ENCODE data around the gene BET1L.
"Not testable (repeated sequence)": the region's sequence is repeated elsewhere in the genome, so short reads cannot be mapped to it uniquely, and the experiment has no call there.

BET1L gene

DNA sequence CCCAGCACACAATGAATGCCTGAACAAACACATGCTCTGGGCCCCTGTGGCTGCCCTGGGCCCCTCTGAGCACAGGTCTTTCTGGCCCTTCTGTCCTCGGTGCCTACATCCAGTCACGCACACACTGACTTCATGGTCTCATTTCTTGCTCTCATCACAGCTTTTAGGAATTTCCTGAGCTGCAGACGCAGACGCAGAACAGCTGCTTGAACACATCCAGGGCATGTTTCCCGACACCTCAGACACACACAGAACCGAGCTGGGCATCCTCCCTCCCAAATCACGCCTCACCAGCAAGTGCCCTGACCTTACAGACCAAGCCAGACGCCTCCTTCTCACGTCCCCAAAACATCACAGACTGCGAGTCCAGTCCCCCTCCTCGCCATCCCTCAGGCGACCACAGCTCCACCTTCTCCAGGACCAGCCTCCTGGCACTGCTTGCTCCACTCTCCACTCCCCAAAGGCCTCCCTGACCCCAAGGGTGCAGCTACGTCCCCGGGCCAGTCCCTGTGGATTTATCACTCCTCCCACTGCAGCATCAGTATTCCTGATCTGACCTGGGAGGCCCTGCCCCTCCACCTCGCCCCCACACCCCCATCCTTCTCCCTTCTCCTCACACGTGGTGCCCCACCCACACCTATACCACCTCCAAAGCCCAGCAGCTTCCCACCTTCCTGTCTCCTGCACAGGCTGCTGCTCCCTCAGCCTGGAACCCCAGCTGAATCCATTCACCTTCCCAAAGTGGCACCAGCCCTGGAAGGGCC lies 16.0 kb upstream of the BET1L start:
- Histone ChIP-seq H3K4me3 (ENCODE audit: control insufficient read depth in 1 of 7, extremely low read depth in 1 of 7, insufficient read depth in 4 of 7, low read depth in 2 of 7, low read length in 6 of 7) (no peak overlapping the region), H3K27ac (ENCODE audit: insufficient read depth in 1 of 2, low read depth in 1 of 2, low read length in 2 of 2, poor library complexity in 1 of 2, severe bottlenecking in 2 of 2) (no peak overlapping the region), H3K27me3 (replicated peaks in 2 of 5; ENCODE audit: control insufficient read depth in 4 of 5, insufficient read depth in 5 of 5, low read length in 4 of 5) (no peaks in the 10 kb centered on the region), H3K36me3 (ENCODE audit: control insufficient read depth in 4 of 4, insufficient read depth in 4 of 4, low read length in 3 of 4) (peaks cover 2 to 22% (median 11%) of the 10 kb centered on the region in 4 experiments), H3K9me3 (ENCODE audit: control extremely low read depth in 1 of 5, control insufficient read depth in 4 of 5, insufficient read depth in 2 of 5, low read depth in 1 of 5, low read length in 4 of 5) (no peaks in the 10 kb centered on the region), H3K4me1 (ENCODE audit: control extremely low read depth in 1 of 4, control insufficient read depth in 4 of 4, insufficient read depth in 4 of 4, low read length in 3 of 4) (peaks cover 0 to 2% (median 0%) of the 10 kb centered on the region in 4 experiments)
- DNase-seq, result no peak
- WGBS (ENCODE audit: insufficient coverage), result 98% methylated on average over 13 of the region's 16 CpGs
- ChIA-PET CTCF (interaction anchor here (1.1 to 1.2 kb wide), 2 partner anchors 8 to 10 kb away, joined by 3 read pairs; no protein-coding TSS in a partner anchor), POLR2A (interaction anchor here (0.5 to 1.4 kb wide), 2 partner anchors 8 to 11 kb away, joined by 3 read pairs; no protein-coding TSS in a partner anchor)

DNA sequence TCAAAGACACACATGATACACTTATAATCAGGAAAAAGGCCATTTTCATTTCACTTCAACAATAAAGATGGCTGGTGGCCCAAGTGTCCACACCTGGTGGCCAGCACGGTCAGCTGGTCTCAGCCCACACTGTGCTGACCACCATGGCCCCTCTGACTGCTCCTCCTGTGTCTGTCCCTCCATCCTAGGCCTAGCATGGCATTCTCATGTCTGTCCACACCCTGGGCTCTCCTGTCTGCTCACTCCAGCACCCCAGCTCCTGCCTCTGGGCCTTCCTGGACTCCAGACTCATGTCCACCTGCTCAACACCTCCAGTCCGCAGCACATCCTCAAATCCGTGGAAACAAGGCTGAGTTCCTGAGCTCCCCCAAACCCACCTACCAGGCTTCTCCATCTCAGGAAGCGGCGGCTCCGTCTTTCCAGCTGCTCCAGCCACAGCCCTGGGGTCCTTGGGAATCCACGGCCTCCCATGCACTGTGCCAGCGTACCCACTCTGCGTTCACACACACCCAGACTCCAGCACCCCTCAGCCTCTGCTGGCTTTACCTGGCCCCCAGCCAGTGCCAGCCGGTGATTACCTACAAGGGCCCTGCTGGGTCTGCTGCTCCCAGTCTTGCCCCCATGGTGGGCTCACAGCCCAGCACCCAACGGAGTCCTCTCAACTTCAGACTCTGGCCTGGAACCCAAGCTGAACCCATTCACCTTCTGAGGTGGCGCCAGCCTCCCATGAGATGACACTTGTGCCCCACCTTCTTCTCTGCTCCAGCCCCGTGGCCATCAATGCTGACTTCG lies 15.0 kb upstream of the BET1L start:
- no peak for DNase-seq
- peaks cover 0 to 2% (median 0%) of the 10 kb centered on the region in 4 experiments for H3K4me1 ChIP-seq (ENCODE audit: control extremely low read depth in 1 of 4, control insufficient read depth in 4 of 4, insufficient read depth in 4 of 4, low read length in 3 of 4)
- WGBS (ENCODE audit: insufficient coverage), result 98% methylated on average over 14 of the region's 14 CpGs
- ChIA-PET CTCF (interaction anchor here (1.1 to 1.4 kb wide), 2 partner anchors 8 to 11 kb away, joined by 3 to 5 read pairs; no protein-coding TSS in a partner anchor), POLR2A (interaction anchor here (1.4 kb wide), 1 partner anchor 9 kb away, joined by 3 read pairs; no protein-coding TSS in a partner anchor)
- H3K4me3 ChIP-seq (ENCODE audit: control insufficient read depth in 1 of 7, extremely low read depth in 1 of 7, insufficient read depth in 4 of 7, low read depth in 2 of 7, low read length in 6 of 7), result no peak overlapping the region
- H3K36me3 ChIP-seq (ENCODE audit: control insufficient read depth in 4 of 4, insufficient read depth in 4 of 4, low read length in 3 of 4), result peaks cover 2 to 22% (median 13%) of the 10 kb centered on the region in 4 experiments
- no peaks in the 10 kb centered on the region for H3K27me3 ChIP-seq (replicated peaks in 2 of 5; ENCODE audit: control insufficient read depth in 4 of 5, insufficient read depth in 5 of 5, low read length in 4 of 5)
- no peak overlapping the region for H3K27ac ChIP-seq (ENCODE audit: insufficient read depth in 1 of 2, low read depth in 1 of 2, low read length in 2 of 2, poor library complexity in 1 of 2, severe bottlenecking in 2 of 2)
- H3K9me3 ChIP-seq (ENCODE audit: control extremely low read depth in 1 of 5, control insufficient read depth in 4 of 5, insufficient read depth in 2 of 5, low read depth in 1 of 5, low read length in 4 of 5), result no peaks in the 10 kb centered on the region

DNA sequence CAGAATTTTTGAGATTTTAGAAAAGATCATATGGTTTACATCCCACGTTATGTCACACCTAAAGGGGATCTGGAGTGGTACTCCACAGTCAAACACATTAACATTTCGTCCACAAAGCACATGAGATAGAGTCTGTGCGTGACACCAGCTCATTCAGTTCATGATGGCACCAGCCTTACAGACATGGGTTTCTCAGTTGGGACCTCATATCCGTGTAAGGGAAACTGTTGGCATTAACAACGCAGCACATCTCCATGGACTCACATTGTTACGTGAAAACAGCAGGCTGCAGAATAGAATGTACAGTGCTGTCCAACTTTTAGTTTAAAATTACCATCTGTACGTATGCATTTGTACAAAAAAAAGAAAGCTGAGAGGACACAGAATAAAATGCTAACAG lies 14.3 kb upstream of the BET1L start:
- CTCF ChIA-PET, result interaction anchor here (0.7 to 1.4 kb wide), 2 partner anchors 9 to 13 kb away, joined by 3 to 5 read pairs; no protein-coding TSS in a partner anchor

DNA sequence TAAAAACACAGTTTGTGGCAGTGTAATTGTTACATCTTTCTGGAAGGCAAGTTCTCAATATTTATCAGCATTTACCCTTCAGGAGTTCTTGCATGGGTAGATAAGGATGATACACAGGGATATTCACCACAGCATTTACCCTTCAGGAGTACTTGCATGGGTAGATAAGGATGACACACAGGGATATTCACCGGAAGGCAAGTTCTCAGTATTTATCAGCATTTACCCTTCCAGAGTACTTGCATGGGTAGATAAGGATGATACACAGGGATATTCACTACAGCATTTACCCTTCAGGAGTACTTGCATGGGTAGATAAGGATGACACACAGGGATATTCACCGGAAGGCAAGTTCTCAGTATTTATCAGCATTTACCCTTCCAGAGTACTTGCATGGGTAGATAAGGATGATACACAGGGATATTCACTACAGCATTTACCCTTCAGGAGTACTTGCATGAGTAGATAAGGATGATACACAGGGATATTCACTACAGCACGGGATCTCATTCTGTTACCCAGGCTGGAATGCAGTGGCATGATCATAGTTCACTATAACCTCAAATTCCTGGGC lies 13.5 kb upstream of the BET1L start:
- peak; percentile 51 to 71 (median 67) for DNase-seq
- WGBS (ENCODE audit: insufficient coverage), result 100% methylated on average over 1 of the region's 3 CpGs
- POLR2A ChIA-PET; H3K9me3 ChIP-seq (ENCODE audit: control extremely low read depth in 1 of 5, control insufficient read depth in 4 of 5, insufficient read depth in 2 of 5, low read depth in 1 of 5, low read length in 4 of 5); H3K27ac ChIP-seq (ENCODE audit: insufficient read depth in 1 of 2, low read depth in 1 of 2, low read length in 2 of 2, poor library complexity in 1 of 2, severe bottlenecking in 2 of 2); H3K4me3 ChIP-seq (ENCODE audit: control insufficient read depth in 1 of 7, extremely low read depth in 1 of 7, insufficient read depth in 4 of 7, low read depth in 2 of 7, low read length in 6 of 7); H3K4me1 ChIP-seq (ENCODE audit: control extremely low read depth in 1 of 4, control insufficient read depth in 4 of 4, insufficient read depth in 4 of 4, low read length in 3 of 4); H3K27me3 ChIP-seq (replicated peaks in 2 of 5; ENCODE audit: control insufficient read depth in 4 of 5, insufficient read depth in 5 of 5, low read length in 4 of 5): not testable (repeated sequence)
- CTCF ChIA-PET, result interaction anchor here (0.7 to 1.4 kb wide), 2 partner anchors 9 to 12 kb away, joined by 3 to 5 read pairs; no protein-coding TSS in a partner anchor
- peaks cover 2 to 31% (median 20%) of the 10 kb centered on the region in 4 experiments for H3K36me3 ChIP-seq (ENCODE audit: control insufficient read depth in 4 of 4, insufficient read depth in 4 of 4, low read length in 3 of 4)

More for the DNA sequence above, 14.3 kb upstream of the BET1L start:
- Histone ChIP-seq H3K27me3 (replicated peaks in 2 of 5; ENCODE audit: control insufficient read depth in 4 of 5, insufficient read depth in 5 of 5, low read length in 4 of 5) (no peaks in the 10 kb centered on the region), H3K4me1 (ENCODE audit: control extremely low read depth in 1 of 4, control insufficient read depth in 4 of 4, insufficient read depth in 4 of 4, low read length in 3 of 4) (peaks cover 0 to 2% (median 0%) of the 10 kb centered on the region in 4 experiments), H3K4me3 (ENCODE audit: control insufficient read depth in 1 of 7, extremely low read depth in 1 of 7, insufficient read depth in 4 of 7, low read depth in 2 of 7, low read length in 6 of 7) (no peak overlapping the region), H3K36me3 (ENCODE audit: control insufficient read depth in 4 of 4, insufficient read depth in 4 of 4, low read length in 3 of 4) (peaks cover 2 to 23% (median 14%) of the 10 kb centered on the region in 4 experiments), H3K27ac (ENCODE audit: insufficient read depth in 1 of 2, low read depth in 1 of 2, low read length in 2 of 2, poor library complexity in 1 of 2, severe bottlenecking in 2 of 2) (no peak overlapping the region), H3K9me3 (ENCODE audit: control extremely low read depth in 1 of 5, control insufficient read depth in 4 of 5, insufficient read depth in 2 of 5, low read depth in 1 of 5, low read length in 4 of 5) (no peaks in the 10 kb centered on the region)
- 100% methylated on average over 5 of the region's 7 CpGs for WGBS (ENCODE audit: insufficient coverage)
- DNase-seq, result no peak
- POLR2A ChIA-PET, result no interaction called here

DNA sequence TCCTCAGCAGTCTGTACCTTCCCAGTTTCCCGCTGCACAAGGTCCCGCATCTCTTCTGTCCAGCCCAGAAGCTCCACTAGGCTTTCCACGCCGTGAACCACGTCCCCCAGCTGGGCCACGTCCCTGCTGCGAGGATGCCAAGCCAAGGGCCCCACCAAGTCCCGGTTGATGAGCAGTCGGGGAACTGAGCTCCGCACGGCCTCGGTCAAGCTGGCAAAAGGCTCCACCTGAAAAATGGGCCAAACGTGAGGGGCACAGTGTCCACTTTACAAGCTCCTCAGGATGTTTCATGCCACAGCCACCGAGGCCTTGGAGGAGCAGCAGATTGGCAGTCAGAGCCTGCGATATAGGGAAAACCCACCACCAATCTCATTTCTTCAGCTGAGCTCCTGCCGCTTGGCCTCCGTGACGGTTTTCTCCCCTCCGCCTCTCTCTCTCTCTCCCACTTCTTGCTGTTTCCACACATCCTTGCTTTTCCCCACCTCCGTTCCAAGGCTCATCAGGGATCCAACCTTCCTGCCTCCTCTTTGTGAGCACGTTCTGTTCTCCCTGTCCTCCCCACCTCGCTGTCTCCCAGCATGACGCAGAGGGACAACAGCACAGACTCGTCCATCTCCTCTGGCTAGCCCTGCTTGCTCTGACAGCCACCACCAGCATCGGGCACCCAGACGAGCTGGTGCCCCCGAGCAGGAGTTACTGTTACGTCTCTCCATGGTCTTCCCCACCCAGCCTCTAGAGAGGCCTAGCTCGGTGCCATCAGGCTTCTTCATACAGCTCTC lies 11.8 kb upstream of the BET1L start:
- no peaks in the 10 kb centered on the region for H3K27me3 ChIP-seq (replicated peaks in 2 of 5; ENCODE audit: control insufficient read depth in 4 of 5, insufficient read depth in 5 of 5, low read length in 4 of 5)
- H3K27ac ChIP-seq (ENCODE audit: insufficient read depth in 1 of 2, low read depth in 1 of 2, low read length in 2 of 2, poor library complexity in 1 of 2, severe bottlenecking in 2 of 2), result no peak overlapping the region
- ChIA-PET POLR2A (no interaction called here), CTCF (interaction anchor here (0.8 to 2.6 kb wide), 6 partner anchors 9 to 31 kb away, joined by 3 to 14 read pairs (median 3); partner anchors contain the start of genes BET1L and RIC8A)
- no peaks in the 10 kb centered on the region for H3K9me3 ChIP-seq (ENCODE audit: control extremely low read depth in 1 of 5, control insufficient read depth in 4 of 5, insufficient read depth in 2 of 5, low read depth in 1 of 5, low read length in 4 of 5)
- DNase-seq, result no peak
- H3K36me3 ChIP-seq (ENCODE audit: control insufficient read depth in 4 of 4, insufficient read depth in 4 of 4, low read length in 3 of 4), result peaks cover 5 to 44% (median 32%) of the 10 kb centered on the region in 4 experiments
- WGBS (ENCODE audit: insufficient coverage), result 94% methylated on average over 28 of the region's 29 CpGs
- no peak overlapping the region for H3K4me3 ChIP-seq (ENCODE audit: control insufficient read depth in 1 of 7, extremely low read depth in 1 of 7, insufficient read depth in 4 of 7, low read depth in 2 of 7, low read length in 6 of 7)
- no peaks in the 10 kb centered on the region for H3K4me1 ChIP-seq (ENCODE audit: control extremely low read depth in 1 of 4, control insufficient read depth in 4 of 4, insufficient read depth in 4 of 4, low read length in 3 of 4)

DNA sequence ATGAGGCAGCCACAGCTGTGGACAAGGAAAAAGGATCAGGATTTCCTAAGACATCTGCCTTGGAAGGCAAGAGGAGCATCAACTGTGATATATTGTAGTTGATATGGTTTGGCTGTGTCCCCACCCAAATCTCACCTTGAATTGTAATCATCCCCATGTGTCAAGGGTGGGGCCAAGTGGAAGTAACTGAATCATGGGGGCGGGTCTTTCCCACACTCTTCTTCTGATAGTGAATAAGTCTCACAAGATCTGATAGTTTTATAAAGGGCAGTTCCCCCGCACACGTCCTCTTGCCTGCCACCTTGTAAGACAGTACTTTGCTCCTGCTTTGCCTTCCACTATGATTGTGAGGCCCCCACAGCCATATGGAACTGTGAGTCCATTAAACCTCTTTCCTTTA lies 10.5 kb upstream of the BET1L start:
- no peak for DNase-seq
- ChIA-PET CTCF (interaction anchor here (0.9 to 2.6 kb wide), 4 partner anchors 10 to 20 kb away, joined by 3 to 14 read pairs (median 4); partner anchors contain the start of genes BET1L and RIC8A), POLR2A (interaction anchor here (0.6 kb wide), 1 partner anchor 9 kb away, joined by 3 read pairs; no protein-coding TSS in a partner anchor)
- Histone ChIP-seq H3K9me3 (ENCODE audit: control extremely low read depth in 1 of 5, control insufficient read depth in 4 of 5, insufficient read depth in 2 of 5, low read depth in 1 of 5, low read length in 4 of 5) (no peaks in the 10 kb centered on the region), H3K4me1 (ENCODE audit: control extremely low read depth in 1 of 4, control insufficient read depth in 4 of 4, insufficient read depth in 4 of 4, low read length in 3 of 4) (no peaks in the 10 kb centered on the region), H3K27me3 (replicated peaks in 2 of 5; ENCODE audit: control insufficient read depth in 4 of 5, insufficient read depth in 5 of 5, low read length in 4 of 5) (no peaks in the 10 kb centered on the region), H3K36me3 (ENCODE audit: control insufficient read depth in 4 of 4, insufficient read depth in 4 of 4, low read length in 3 of 4) (peaks cover 11 to 51% (median 38%) of the 10 kb centered on the region in 4 experiments), H3K27ac (ENCODE audit: insufficient read depth in 1 of 2, low read depth in 1 of 2, low read length in 2 of 2, poor library complexity in 1 of 2, severe bottlenecking in 2 of 2) (no peak overlapping the region), H3K4me3 (ENCODE audit: control insufficient read depth in 1 of 7, extremely low read depth in 1 of 7, insufficient read depth in 4 of 7, low read depth in 2 of 7, low read length in 6 of 7) (no peak overlapping the region)
- WGBS (ENCODE audit: insufficient coverage), result 100% methylated on average over 2 of the region's 3 CpGs

Measured in common myeloid progenitor, CD34-positive (primary cell).